MM.1S (cell line): Measurements from ENCODE around the gene BOD1.

Source experiments
- CTCF ChIP-seq: fragments of 300-600 bp; sonication (generic); IDR thresholded peaks from 2 replicates; pipeline ENCODE4 v1.5.1; 2016; ENCODE audit warnings: antibody characterized with exemption, low read length, mixed read lengths
- EZH2 ChIP-seq: fragments of 300-600 bp; sonication (generic); optimal IDR thresholded peaks from 2 replicates; pipeline ENCODE3; 2017; ENCODE audit warnings: low read depth, mild to moderate bottlenecking, antibody characterized with exemption, low read length, mixed read lengths

GRCh38 chr5:173662581-173663351, 46.3 kb upstream of the BOD1 start:
- TF ChIP-seq CTCF = no peak
- TF ChIP-seq EZH2 = no peak
